Dendritic cell treated with granulocyte-macrophage colony-stimulating factor and Interleukin-4, amounts not matched to agents 40 ng/mL and 50 ng/mL, for 4 days (primary cell): ENCODE results near the gene TSPAN9.

Experiments used
- H3K27ac Mint-ChIP-seq: one replicate; pipeline ENCODE4 v1.8.0; 2022; ENCODE audit warnings: mild to moderate bottlenecking, mixed read lengths
- H3K27me3 Mint-ChIP-seq: one replicate; pipeline ENCODE4 v1.8.0; 2022; ENCODE audit warnings: mild to moderate bottlenecking, mixed read lengths
- H3K36me3 Mint-ChIP-seq: one replicate; pipeline ENCODE4 v1.8.0; 2022; ENCODE audit warnings: low read depth, mixed read lengths
- H3K4me1 Mint-ChIP-seq: one replicate; pipeline ENCODE4 v1.8.0; 2022; ENCODE audit warnings: low read depth, mixed read lengths
- H3K4me3 Mint-ChIP-seq: one replicate; pipeline ENCODE4 v1.8.0; 2022; ENCODE audit warnings: mild to moderate bottlenecking, moderate library complexity, mixed read lengths
- H3K9me3 Mint-ChIP-seq: one replicate; pipeline ENCODE4 v1.8.0; 2022; ENCODE audit warnings: mixed read lengths
- intact Hi-C: fragments of 100-400 bp; cut with micrococcal nuclease; formaldehyde crosslinking; loops from one replicate; pipeline ENCODE4 v1.15.0; 2022

Gene TSPAN9

GRCh38 chr12:3250576-3250975 lies 173.4 kb downstream of the TSPAN9 start:
- Mint-ChIP-seq H3K27ac (no peak overlapping the region), H3K36me3 (no peaks in the 10 kb centered on the region), H3K27me3 (peaks cover 7% of the 10 kb centered on the region), H3K4me1 (peaks cover 29% of the 10 kb centered on the region), H3K9me3 (no peaks in the 10 kb centered on the region), H3K4me3 (no peak overlapping the region)
- intact Hi-C loops = no loop called here

- intact Hi-C loops = no loop called here
- Mint-ChIP-seq H3K9me3 (no peaks in the 10 kb centered on the region), H3K36me3 (no peaks in the 10 kb centered on the region), H3K27me3 (peaks cover 7% of the 10 kb centered on the region), H3K27ac (no peak overlapping the region), H3K4me3 (no peak overlapping the region), H3K4me1 (peaks cover 29% of the 10 kb centered on the region)
These were observed 173.9 kb downstream of the TSPAN9 start for GRCh38 chr12:3251067-3251466.

DNA sequence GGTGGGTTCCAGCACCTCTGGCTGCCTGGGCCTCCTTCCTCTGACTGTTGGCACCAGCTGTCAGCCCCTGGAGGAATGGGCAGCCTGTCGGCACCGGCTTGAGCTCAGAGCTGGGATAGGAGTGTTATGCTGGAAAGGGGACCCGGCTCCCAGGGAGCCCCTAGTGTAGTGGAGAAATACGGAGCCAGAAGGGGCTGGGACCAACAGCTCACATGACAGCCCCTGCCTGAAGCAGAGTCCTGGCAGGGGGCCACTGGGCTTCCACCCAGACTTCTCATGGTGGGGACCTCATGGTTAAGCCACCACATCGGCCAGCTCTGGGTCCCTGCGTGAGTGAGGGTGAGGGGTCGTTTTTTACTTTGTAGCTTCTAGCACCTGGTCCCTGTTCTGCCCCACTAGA lies 174.5 kb downstream of the TSPAN9 start:
- no peaks in the 10 kb centered on the region for H3K9me3 Mint-ChIP-seq
- no peak overlapping the region for H3K4me3 Mint-ChIP-seq
- intact Hi-C loops = no loop called here
- H3K4me1 Mint-ChIP-seq = peaks cover 29% of the 10 kb centered on the region
- H3K36me3 Mint-ChIP-seq = no peaks in the 10 kb centered on the region
- no peak overlapping the region for H3K27ac Mint-ChIP-seq
- H3K27me3 Mint-ChIP-seq = peaks cover 7% of the 10 kb centered on the region

DNA sequence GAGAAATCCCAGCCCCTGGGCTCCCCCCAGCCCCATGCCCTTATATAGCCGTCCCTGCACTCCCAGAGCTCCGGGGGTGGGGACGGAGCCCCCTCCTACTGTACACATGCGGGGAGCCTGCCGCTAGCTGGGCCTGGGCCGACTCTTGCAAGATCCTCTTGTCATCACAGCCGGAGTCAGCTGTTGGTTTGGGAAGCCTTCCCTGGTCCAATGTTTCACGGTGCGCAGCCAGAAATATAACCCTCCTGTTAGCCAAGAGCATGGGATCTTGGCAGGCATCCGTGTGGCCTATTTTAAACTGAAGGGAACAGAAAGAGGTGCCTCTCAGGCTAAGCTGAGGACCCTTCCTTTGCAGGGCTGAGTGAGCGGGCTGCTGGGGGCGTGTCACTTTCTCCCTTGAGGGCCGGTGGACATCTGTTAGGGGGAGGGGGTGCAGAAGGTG lies 175.3 kb downstream of the TSPAN9 start:
- H3K4me3 Mint-ChIP-seq = no peak overlapping the region
- intact Hi-C loops = no loop called here
- no peaks in the 10 kb centered on the region for H3K9me3 Mint-ChIP-seq

GRCh38 chr12:3253682-3254275 lies 176.6 kb downstream of the TSPAN9 start:
- peaks cover 8% of the 10 kb centered on the region for H3K27me3 Mint-ChIP-seq
- H3K36me3 Mint-ChIP-seq = no peaks in the 10 kb centered on the region
- H3K27ac Mint-ChIP-seq = no peak overlapping the region
- H3K4me1 Mint-ChIP-seq = peaks cover 25% of the 10 kb centered on the region
- intact Hi-C loops = no loop called here
- no peaks in the 10 kb centered on the region for H3K9me3 Mint-ChIP-seq
- H3K4me3 Mint-ChIP-seq = no peak overlapping the region

More for the DNA sequence above, 175.3 kb downstream of the TSPAN9 start:
- Mint-ChIP-seq H3K36me3 (no peaks in the 10 kb centered on the region), H3K27me3 (peaks cover 7% of the 10 kb centered on the region), H3K4me1 (peaks cover 29% of the 10 kb centered on the region), H3K27ac (no peak overlapping the region)

DNA sequence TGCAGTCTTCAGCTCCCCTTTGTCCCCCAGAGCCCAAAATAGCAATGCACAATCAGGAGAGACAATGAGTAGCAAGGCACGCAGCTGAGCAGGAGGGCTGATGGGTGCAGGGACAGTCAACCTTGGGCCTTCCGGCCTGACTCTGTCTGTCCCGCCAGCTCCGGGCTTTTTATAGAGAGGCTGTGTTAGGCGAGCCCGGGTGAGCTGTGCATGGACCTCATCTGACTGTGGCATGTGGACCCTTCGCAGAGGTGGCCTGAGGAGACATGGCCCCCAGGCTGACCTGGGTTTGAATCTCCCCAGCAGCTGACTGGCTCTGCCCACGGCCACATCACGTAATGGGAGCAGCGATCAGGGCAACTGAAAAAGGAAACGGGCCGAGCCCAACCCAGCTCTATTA lies 177.9 kb downstream of the TSPAN9 start:
- no peak overlapping the region for H3K4me3 Mint-ChIP-seq

GRCh38 chr12:3256103-3256631 lies 179.0 kb downstream of the TSPAN9 start:
- Mint-ChIP-seq H3K4me3 (no peak overlapping the region), H3K4me1 (peaks cover 6% of the 10 kb centered on the region), H3K27ac (no peak overlapping the region), H3K36me3 (no peaks in the 10 kb centered on the region), H3K27me3 (peaks cover 6% of the 10 kb centered on the region), H3K9me3 (no peaks in the 10 kb centered on the region)
- intact Hi-C loops = no loop called here

More for the DNA sequence above, 177.9 kb downstream of the TSPAN9 start:
- Mint-ChIP-seq H3K27me3 (peaks cover 6% of the 10 kb centered on the region), H3K27ac (no peak overlapping the region), H3K36me3 (no peaks in the 10 kb centered on the region), H3K9me3 (no peaks in the 10 kb centered on the region), H3K4me1 (peaks cover 17% of the 10 kb centered on the region)
- intact Hi-C loops = no loop called here

DNA sequence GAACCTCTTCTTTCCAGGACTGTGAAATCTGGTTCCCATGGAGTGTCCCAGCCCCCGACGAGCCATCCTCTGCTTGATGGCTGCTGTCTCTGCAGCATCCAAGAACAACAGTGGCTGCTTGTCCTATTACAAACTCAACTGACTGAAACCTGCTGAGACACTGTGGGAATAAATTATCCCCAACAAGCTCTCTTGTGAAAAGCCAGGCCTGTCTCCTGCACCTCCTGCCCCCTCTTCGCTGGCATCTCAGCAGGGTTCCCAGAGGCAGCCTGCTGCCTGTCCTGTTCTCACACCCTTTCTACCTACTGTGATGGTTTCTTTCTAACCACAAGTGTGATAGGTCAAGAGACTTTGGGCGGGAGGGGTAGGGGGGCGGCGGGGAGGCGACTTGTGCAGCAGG lies 180.2 kb downstream of the TSPAN9 start:
- no peak overlapping the region for H3K4me3 Mint-ChIP-seq
- H3K4me1 Mint-ChIP-seq = no peaks in the 10 kb centered on the region
- no peak overlapping the region for H3K27ac Mint-ChIP-seq
- intact Hi-C loops = no loop called here
- H3K9me3 Mint-ChIP-seq = no peaks in the 10 kb centered on the region
- no peaks in the 10 kb centered on the region for H3K36me3 Mint-ChIP-seq
- peaks cover 6% of the 10 kb centered on the region for H3K27me3 Mint-ChIP-seq

- Mint-ChIP-seq H3K27me3 (peaks cover 10% of the 10 kb centered on the region), H3K27ac (no peak overlapping the region), H3K4me1 (no peaks in the 10 kb centered on the region), H3K36me3 (no peaks in the 10 kb centered on the region), H3K9me3 (no peaks in the 10 kb centered on the region), H3K4me3 (no peak overlapping the region)
- intact Hi-C loops = no loop called here
These were observed 182.8 kb downstream of the TSPAN9 start for GRCh38 chr12:3259973-3260372.

DNA sequence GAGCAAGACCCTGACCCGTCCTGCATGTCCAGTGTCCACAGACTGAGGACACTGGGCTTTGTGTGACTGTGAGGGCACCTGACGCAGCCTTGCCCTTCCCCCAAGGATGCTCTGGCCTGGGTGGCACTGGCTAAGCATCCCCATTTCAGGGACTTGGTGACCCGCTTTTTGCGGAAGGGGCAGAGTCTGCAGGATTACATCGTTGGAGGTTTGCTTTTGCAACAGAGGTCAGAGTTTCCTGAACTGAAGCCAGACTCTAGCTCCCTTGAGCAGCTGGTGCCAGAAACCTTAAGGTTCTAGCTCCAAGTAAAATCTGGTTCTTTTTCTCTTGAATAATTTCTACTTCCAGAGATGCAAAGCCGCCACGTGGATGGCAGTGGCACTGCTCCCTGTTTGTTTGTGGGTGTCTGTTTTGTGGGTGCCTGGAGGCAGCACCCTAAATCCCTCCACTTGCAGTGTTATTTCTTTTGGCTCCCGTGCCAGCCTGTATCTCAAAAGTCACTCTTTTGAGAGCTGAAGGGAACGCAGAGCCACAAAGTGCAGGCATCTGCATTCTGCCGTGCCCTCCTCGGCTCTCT lies 184.7 kb downstream of the TSPAN9 start:
- H3K4me1 Mint-ChIP-seq = no peaks in the 10 kb centered on the region
- H3K9me3 Mint-ChIP-seq = no peaks in the 10 kb centered on the region
- no peak overlapping the region for H3K4me3 Mint-ChIP-seq
- H3K27me3 Mint-ChIP-seq = peaks cover 21% of the 10 kb centered on the region
- intact Hi-C loops = no loop called here
- no peaks in the 10 kb centered on the region for H3K36me3 Mint-ChIP-seq
- H3K27ac Mint-ChIP-seq = no peak overlapping the region

GRCh38 chr12:3262470-3262869 lies 185.3 kb downstream of the TSPAN9 start:
- H3K27me3 Mint-ChIP-seq = peaks cover 27% of the 10 kb centered on the region
- intact Hi-C loops = no loop called here
- H3K4me1 Mint-ChIP-seq = no peaks in the 10 kb centered on the region
- no peak overlapping the region for H3K4me3 Mint-ChIP-seq
- no peaks in the 10 kb centered on the region for H3K36me3 Mint-ChIP-seq
- H3K27ac Mint-ChIP-seq = no peak overlapping the region
- no peaks in the 10 kb centered on the region for H3K9me3 Mint-ChIP-seq

DNA sequence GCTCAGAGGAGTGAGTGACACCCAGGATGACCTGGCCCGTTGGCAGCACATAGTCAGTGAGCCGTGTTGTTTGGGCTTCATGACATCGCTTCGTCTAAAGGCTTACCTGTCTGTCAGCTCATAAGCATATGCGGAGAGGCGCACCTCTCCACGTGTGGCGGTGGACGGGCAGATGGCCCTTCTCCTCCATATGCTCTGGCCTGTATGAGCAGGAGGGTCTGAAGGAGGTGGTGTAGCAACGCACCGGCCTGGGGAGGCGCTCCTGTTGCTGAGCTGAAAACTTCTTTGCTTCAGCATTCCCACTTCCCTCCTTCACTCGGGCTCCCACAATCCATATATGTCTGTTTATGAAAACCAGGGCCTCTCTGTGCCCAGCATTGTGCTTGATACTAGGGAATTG lies 186.1 kb downstream of the TSPAN9 start:
- Mint-ChIP-seq H3K27me3 (peaks cover 32% of the 10 kb centered on the region), H3K4me3 (no peak overlapping the region), H3K4me1 (no peaks in the 10 kb centered on the region), H3K36me3 (no peaks in the 10 kb centered on the region), H3K9me3 (no peaks in the 10 kb centered on the region), H3K27ac (no peak overlapping the region)
- intact Hi-C loops = no loop called here

- Mint-ChIP-seq H3K27ac (no peak overlapping the region), H3K9me3 (no peaks in the 10 kb centered on the region), H3K4me3 (no peak overlapping the region), H3K36me3 (no peaks in the 10 kb centered on the region), H3K27me3 (peaks cover 41% of the 10 kb centered on the region), H3K4me1 (no peaks in the 10 kb centered on the region)
- intact Hi-C loops = no loop called here
These were observed 187.1 kb downstream of the TSPAN9 start for GRCh38 chr12:3263939-3264922.

DNA sequence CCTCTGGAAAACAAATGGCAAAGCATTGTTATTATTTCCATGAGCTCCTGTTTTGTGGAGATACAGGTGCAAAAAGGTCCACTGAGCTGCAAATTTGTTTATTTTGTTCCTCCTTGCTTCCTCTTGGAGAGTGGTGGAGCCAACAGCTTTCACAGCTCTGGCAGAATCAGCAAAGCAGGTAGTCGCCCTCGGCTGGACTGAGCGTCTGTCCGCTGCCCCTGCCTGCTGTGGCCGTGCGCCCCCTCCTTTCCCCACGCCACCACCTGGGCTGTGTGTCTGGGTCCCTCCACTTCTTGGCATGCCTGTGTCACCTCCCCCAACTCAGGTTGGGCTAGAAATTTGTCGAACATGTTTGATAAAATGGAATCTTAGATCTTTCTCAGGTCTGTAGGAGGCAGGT lies 188.2 kb downstream of the TSPAN9 start:
- H3K36me3 Mint-ChIP-seq = no peaks in the 10 kb centered on the region

More for the DNA sequence above, 188.2 kb downstream of the TSPAN9 start:
- H3K4me3 Mint-ChIP-seq = no peak overlapping the region
- H3K4me1 Mint-ChIP-seq = no peaks in the 10 kb centered on the region
- no peaks in the 10 kb centered on the region for H3K9me3 Mint-ChIP-seq
- H3K27ac Mint-ChIP-seq = no peak overlapping the region
- H3K27me3 Mint-ChIP-seq = peaks cover 44% of the 10 kb centered on the region
- intact Hi-C loops = no loop called here
